ENCODE measurements around the gene SLC38A2.
"Not testable (repeated sequence)": the region's sequence is repeated elsewhere in the genome, so short reads cannot be mapped to it uniquely, and the experiment has no call there.

SLC38A2 gene

GRCh38 chr12:46402451-46402850 lies 29.9 kb upstream of the SLC38A2 start:
- Histone ChIP-seq H3K36me3 (ENCODE audit: control insufficient read depth, insufficient read depth, low read length) (no peaks in the 10 kb centered on the region), H3K27me3 (replicated peaks; ENCODE audit: control insufficient read depth, insufficient read depth, low read length) (no peaks in the 10 kb centered on the region), H3K4me3 (replicated peaks; ENCODE audit: low read depth, low read length) (no peak overlapping the region)
- no peak for DNase-seq (ENCODE audit: extremely low read depth, insufficient read length)
- TF ChIP-seq CTCF (IDR thresholded peaks at IDR 0.05; ENCODE audit: insufficient read depth, low read length, poor library complexity, severe bottlenecking): no peak

GRCh38 chr12:46401662-46402061 lies 29.1 kb upstream of the SLC38A2 start:
- TF ChIP-seq CTCF (IDR thresholded peaks at IDR 0.05; ENCODE audit: insufficient read depth, low read length, poor library complexity, severe bottlenecking): no peak
- Histone ChIP-seq H3K36me3 (ENCODE audit: control insufficient read depth, insufficient read depth, low read length) (no peaks in the 10 kb centered on the region), H3K27me3 (replicated peaks; ENCODE audit: control insufficient read depth, insufficient read depth, low read length) (no peaks in the 10 kb centered on the region), H3K4me3 (replicated peaks; ENCODE audit: low read depth, low read length) (no peak overlapping the region)
- DNase-seq (ENCODE audit: extremely low read depth, insufficient read length): no peak

GRCh38 chr12:46400406-46400805 lies 27.8 kb upstream of the SLC38A2 start:
- TF ChIP-seq CTCF (IDR thresholded peaks at IDR 0.05; ENCODE audit: insufficient read depth, low read length, poor library complexity, severe bottlenecking): no peak
- DNase-seq (ENCODE audit: extremely low read depth, insufficient read length): no peak
- Histone ChIP-seq H3K27me3 (replicated peaks; ENCODE audit: control insufficient read depth, insufficient read depth, low read length) (no peaks in the 10 kb centered on the region), H3K4me3 (replicated peaks; ENCODE audit: low read depth, low read length) (no peak overlapping the region), H3K36me3 (ENCODE audit: control insufficient read depth, insufficient read depth, low read length) (no peaks in the 10 kb centered on the region)

GRCh38 chr12:46399461-46400248 lies 27.1 kb upstream of the SLC38A2 start:
- not testable (repeated sequence) for H3K4me3 ChIP-seq (replicated peaks; ENCODE audit: low read depth, low read length); DNase-seq (ENCODE audit: extremely low read depth, insufficient read length); H3K36me3 ChIP-seq (ENCODE audit: control insufficient read depth, insufficient read depth, low read length); H3K27me3 ChIP-seq (replicated peaks; ENCODE audit: control insufficient read depth, insufficient read depth, low read length)

GRCh38 chr12:46396826-46397225 lies 24.3 kb upstream of the SLC38A2 start:
- TF ChIP-seq CTCF (IDR thresholded peaks at IDR 0.05; ENCODE audit: insufficient read depth, low read length, poor library complexity, severe bottlenecking): no peak
- H3K4me3 ChIP-seq (replicated peaks; ENCODE audit: low read depth, low read length): no peak overlapping the region
- no peak for DNase-seq (ENCODE audit: extremely low read depth, insufficient read length)
- no peaks in the 10 kb centered on the region for H3K36me3 ChIP-seq (ENCODE audit: control insufficient read depth, insufficient read depth, low read length)
- no peaks in the 10 kb centered on the region for H3K27me3 ChIP-seq (replicated peaks; ENCODE audit: control insufficient read depth, insufficient read depth, low read length)

- DNase-seq (ENCODE audit: extremely low read depth, insufficient read length): no peak
- TF ChIP-seq CTCF (IDR thresholded peaks at IDR 0.05; ENCODE audit: insufficient read depth, low read length, poor library complexity, severe bottlenecking): no peak
- Histone ChIP-seq H3K27me3 (replicated peaks; ENCODE audit: control insufficient read depth, insufficient read depth, low read length) (no peaks in the 10 kb centered on the region), H3K4me3 (replicated peaks; ENCODE audit: low read depth, low read length) (no peak overlapping the region), H3K36me3 (ENCODE audit: control insufficient read depth, insufficient read depth, low read length) (no peaks in the 10 kb centered on the region)
These were observed 22.8 kb upstream of the SLC38A2 start for GRCh38 chr12:46395388-46395787.
